HG02678 (cell line): ENCODE measurements around the gene POU4F2.

ENCODE experiments used
- ATAC-seq: cut with Tn5 transposase; IDR thresholded peaks from one replicate; pipeline ENCODE4 v1.9.1; 2021; ENCODE audit warnings: mild to moderate bottlenecking, moderate library complexity; ENCODE audit not compliant: unreplicated experiment

Gene POU4F2

DNA sequence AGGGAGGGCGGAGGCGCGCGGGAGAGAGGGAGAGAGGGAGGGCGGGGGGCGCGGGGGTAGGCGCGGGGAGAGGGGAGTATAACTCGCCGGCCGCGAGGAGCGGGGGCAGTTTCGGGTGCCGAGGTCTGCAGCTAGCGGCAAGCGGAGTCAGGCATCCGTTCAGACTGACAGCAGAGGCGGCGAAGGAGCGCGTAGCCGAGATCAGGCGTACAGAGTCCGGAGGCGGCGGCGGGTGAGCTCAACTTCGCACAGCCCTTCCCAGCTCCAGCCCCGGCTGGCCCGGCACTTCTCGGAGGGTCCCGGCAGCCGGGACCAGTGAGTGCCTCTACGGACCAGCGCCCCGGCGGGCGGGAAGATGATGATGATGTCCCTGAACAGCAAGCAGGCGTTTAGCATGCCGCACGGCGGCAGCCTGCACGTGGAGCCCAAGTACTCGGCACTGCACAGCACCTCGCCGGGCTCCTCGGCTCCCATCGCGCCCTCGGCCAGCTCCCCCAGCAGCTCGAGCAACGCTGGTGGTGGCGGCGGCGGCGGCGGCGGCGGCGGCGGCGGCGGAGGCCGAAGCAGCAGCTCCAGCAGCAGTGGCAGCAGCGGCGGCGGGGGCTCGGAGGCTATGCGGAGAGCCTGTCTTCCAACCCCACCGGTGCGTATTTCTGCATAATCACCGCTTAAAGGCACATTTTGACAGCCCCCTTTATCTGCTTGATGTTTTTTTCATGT, at the start of gene POU4F2:
TSS of gene POU4F2 (plus strand) at position 108 of the 720 bp plus-strand sequence. CDS start at position 356, 248 bp downstream.
- no peak for ATAC-seq

GRCh38 chr4:146590801-146591200, 47.9 kb upstream of the POU4F2 start:
- ATAC-seq = no peak

- ATAC-seq = no peak
These were observed 46.7 kb upstream of the POU4F2 start for GRCh38 chr4:146592019-146592418.

GRCh38 chr4:146632770-146633470, 5.8 kb upstream of the POU4F2 start:
- ATAC-seq = no peak

GRCh38 chr4:146633471-146633800, 5.3 kb upstream of the POU4F2 start:
- no peak for ATAC-seq

DNA sequence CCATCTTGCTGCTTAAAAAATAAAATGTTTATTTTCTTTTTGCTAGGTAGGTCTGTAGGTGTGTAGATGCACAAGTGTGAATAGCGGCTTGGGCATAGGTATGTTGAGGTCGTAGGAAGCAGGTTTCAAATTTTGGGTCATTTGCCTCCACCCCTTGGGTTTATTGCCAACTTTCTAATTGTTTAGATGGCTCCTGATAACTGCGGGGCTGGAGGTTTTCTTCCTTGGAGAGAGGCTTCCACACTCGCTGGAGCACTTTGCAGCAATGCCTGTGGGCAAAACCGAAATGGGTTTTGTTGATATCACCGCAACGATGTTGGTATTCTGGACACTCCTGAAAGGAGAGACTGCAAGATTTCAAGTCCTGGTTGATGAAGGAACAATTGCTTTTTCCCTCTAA, 3.9 kb upstream of the POU4F2 start:
- no peak for ATAC-seq

DNA sequence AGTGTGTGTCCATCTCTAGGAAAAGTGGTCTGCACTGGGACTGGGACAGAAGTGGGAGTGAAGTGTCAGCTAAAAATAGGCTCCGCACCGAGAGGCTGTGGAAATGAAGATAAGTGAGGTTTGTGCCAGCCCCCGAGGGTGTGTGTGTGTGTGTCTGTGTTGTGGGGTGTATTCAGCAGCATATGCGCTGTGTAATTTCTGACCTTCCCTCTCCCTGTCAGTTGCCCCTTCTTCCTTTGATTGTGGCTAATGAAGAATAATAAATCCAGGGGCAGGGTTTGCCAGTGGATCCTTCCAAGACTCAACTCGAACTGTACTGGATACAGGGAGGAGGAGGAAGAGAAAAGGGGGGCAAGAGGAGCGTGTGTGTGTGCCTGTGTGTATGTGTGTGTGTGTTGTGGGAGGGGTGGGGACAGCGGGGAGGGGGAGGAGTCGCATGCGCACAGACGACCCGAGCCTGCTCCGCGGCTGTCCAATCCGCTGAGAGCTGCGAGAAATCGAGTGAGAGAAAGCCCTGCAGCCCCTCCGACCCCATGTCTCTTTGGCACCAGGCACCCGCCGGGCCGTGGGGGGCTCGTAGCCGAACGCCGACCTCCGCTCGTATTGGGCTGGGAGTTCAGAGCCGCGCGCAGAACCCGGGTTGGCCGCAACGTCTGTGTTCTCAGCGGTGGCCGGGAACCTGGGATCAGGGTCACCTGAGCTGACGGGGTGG, 916 bp upstream of the POU4F2 start:
- ATAC-seq = no peak

DNA sequence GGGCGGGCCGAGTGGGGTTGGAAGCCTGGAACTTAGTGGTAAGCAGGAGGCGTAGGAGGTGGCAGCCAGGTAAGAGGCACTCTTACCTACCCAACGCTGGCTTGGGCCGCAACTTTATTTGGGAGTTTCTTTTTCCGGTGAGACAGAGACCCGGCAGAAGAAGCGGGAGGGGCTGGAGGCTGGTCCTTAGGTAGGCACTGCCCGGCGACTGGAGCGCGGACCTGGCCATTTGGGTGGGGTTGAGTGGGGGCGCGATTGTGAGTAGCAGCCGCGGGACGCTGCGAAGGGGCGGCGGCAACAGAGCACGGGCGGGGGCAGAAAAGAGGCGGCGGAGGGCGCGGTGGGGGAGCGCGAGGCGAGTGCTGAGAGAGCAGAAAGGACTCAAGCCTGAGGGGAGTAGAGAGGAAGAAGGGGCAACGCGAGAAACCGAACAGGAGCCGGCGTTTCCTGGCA, 334 bp upstream of the POU4F2 start:
- no peak for ATAC-seq

DNA sequence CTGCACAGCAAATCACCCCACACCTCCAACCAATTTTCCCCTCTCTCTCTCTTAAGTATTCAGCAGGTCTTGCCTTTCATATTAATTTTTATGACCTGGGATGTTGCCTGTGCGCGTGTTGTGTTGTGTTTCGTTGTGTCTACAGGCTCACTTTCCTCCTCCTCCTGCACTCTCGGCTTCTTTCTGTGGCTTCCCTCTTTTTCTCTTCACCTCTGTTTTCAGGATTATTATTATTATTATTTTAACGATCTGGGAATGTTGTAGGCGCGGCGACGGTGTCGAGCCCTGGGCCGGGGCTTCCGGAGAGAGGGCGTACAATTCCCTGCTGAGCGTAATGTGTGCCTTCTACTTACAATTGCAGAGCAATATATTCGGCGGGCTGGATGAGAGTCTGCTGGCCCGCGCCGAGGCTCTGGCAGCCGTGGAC, 826 bp downstream of the POU4F2 start:
- ATAC-seq = no peak

- ATAC-seq = no peak
These were observed 1.4 kb downstream of the POU4F2 start for GRCh38 chr4:146640021-146640464.

- no peak for ATAC-seq
These were observed 1.9 kb downstream of the POU4F2 start for GRCh38 chr4:146640465-146641061.

GRCh38 chr4:146641762-146642161, 3.1 kb downstream of the POU4F2 start:
- ATAC-seq = no peak

DNA sequence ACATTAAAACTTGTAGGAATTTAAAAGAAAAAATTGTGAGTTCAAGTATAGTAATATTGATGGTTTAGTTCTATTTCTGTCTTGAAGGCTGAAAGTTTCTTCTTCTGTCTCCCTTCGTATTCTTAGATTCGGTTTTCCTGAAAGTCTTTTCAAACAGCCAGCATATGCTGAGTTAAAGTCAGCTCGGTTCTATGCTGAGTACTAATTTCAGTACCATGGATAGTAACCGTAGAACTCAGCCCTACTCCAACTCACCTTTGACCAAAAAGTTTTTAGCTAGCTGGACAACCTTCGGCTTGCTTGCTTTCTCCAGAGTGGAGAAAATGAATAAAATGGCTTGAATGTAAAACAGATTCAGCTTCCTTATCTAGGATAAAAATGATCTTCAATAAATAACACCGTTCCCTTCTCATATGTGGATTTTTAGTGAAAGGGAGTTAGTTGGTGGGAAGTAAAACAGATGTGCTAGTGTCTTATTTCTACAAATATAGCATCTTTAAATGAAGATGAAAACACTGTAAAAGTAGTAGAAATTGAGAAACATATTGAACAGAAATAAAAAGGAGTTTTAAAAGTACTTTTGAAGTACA, 5.2 kb downstream of the POU4F2 start:
- ATAC-seq = no peak

- no peak for ATAC-seq
These were observed 7.2 kb downstream of the POU4F2 start for GRCh38 chr4:146645921-146646320.

DNA sequence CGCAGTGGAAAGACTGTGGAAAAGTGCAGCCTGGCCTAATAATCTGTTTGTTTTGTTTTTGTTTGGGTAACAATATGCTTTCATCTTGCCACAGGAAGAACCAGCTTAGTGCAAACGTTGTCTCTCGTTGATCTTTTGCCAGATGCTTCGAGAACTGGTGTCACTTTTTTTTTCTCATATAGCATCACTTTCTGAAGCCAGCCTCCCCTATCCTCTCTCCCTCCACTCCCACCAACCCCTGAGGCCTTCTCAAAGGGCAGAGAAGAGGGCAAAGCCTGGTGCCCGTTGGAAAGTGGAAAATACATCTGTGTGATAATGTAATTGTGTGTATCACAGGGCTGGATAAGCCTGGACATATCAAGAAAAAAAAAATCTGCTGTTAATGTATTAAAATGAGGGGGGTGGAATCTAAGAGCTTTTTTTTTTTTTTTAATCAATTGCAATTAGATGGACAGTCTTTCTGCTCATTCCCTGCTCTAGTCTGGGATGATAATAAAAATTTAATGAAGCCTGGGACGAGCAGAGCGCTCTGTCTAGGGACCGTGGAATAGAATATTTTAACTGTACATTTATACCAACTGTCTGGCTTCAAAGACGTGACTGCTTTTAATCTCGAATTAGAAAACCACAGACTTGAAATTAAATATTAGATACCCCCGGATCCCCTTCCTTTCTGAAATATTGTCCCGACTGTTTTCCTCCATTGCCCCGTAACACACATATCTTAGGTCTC, 8.1 kb downstream of the POU4F2 start:
- ATAC-seq = no peak

DNA sequence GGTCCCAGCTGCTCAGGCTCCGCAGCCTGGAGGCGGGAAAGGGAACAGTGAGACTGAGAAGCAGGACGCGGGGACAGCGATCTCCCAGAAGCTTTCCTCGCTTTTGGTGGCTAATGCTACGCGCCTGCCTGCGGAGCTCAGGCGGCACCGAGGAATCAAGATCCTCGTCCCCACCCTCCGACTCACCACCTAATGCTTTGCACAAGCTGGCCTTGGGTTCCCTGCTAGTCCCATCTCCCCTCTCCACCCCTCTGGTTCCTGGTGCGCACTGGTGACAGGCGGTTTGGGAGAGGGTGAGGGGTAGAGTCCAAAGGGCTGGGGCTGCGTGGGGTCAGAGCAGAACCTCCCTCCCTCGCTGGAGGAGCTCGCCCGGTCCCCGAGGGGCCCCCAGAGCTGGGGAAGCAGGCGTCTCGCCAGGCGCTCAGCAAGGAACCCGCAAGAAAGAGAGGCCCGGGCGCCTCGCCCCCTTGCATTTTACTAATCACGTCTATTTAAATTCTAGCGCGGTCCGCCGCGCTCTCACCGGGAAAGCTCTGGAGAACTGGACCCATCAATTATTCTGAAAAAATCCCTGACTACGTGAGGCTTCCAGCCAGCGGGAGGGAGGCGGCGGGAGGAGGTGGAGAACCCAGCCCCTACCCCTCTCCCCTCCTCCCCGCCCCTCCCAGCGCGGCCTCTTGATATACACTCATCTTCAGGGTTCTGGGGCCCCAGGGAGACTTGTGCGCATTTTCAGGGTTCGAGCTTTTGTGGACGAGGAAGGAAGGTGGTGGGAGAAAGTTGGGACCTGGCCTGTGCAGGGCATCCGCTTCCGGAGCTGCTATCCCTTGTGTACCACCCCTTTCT, 9.1 kb downstream of the POU4F2 start:
- ATAC-seq = no peak

DNA sequence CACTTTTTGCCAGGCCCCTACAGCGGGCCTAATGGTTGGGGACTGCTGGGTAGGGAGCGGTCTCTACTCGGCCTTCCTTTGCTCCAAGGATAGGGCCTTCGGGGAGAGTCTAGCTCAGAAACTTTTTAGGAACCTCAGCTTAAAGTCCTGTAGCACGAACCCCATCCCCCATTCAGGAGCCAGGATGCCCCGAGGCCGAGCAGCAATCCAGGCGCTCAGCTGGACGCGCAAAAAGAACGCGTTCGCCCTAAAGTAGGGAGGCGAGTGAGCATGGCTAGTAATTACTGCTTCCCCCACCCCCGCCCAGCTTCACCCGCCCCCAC, 9.7 kb downstream of the POU4F2 start:
- no peak for ATAC-seq

DNA sequence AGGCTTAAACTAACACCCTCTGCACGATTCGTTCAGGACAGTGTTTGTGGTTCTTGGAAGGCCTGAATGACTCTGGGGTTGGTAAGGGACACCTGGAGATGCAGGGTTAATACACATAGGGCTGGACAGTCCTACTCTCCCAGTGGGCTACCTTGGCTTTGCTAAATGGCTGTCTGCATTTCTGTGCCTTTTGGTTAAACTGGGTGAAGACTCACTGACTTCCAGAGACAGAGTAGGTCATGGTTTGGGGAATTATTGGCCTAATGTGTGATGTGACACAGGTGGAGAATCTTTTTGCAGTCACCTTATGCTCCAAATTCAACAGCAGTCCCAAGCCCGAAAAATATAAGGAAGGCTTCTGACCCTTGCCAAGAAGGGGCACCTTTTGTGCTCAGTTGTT, 10.5 kb downstream of the POU4F2 start:
- no peak for ATAC-seq

- no peak for ATAC-seq
These were observed 11.3 kb downstream of the POU4F2 start for GRCh38 chr4:146650034-146650433.
